ENCODE results near the gene DGCR2.
A peak's percentile ranks its signal among the peaks of the same experiment; 100 is the strongest.
"Not testable (repeated sequence)": the region's sequence is repeated elsewhere in the genome, so short reads cannot be mapped to it uniquely, and the experiment has no call there.

The DGCR2 gene

DNA sequence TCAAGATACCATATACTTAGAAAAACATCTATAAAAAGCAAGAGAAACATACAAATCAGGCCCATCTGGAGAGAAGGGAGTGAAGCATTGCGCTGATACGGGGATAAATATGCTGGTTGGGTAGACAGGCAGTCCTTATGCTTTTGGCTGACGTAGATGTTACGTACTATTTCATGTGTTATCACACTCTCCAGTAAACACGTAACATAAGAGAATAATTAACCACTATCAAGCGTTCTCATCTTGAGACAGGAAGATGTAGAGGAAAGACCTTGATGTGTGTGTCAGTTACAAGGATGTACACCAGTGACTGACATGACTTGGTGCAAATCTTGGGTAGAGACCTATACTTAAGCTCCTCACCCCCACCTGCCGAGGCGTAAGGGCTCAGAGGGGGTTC, 99.5 kb downstream of the DGCR2 start:
- no peak for DNase-seq

DNA sequence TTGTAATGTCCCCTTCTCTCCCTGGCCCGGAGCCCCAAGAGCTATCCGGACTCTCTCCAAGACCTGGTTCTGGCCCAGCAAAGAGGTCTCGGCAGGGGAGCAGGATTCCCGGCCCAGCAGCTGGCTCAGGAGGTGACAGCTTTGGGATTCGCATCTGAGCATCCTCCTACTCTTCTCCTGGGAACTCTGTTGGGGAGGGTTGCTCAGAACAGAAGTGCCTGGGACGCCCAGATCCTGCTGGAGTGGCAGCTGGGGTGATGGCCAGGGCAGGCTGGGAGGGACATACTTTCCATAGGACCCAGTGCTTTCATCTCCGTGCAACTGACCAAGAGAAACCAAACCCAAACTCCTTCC, 102.6 kb downstream of the DGCR2 start:
- no peak for DNase-seq

- DNase-seq = no peak
Measured at GRCh38 chr22:19019029-19019678, 103.1 kb downstream of the DGCR2 start.

DNA sequence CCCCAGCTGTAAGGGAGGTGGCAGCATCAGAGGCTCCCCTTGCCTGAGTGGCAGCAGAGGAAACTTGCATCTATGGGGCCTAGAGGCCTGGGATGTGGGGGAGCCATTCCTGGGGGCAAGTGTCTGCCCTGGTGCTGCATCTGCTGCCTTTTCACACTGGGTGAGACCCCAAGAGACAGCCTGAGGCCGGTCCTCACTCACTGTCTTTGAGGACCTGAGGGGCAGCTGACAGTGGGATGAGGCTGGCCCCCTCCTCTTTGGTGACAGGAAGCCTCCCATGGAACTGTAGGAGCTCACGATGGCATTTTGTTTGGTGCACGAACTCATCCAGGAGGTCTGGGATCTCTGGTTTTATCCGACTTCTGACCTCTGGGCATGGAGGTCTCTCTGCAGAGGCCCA, 104.0 kb downstream of the DGCR2 start:
- no peak for DNase-seq

GRCh38 chr22:19016081-19016766, 106.0 kb downstream of the DGCR2 start:
- DNase-seq = no peak

DNA sequence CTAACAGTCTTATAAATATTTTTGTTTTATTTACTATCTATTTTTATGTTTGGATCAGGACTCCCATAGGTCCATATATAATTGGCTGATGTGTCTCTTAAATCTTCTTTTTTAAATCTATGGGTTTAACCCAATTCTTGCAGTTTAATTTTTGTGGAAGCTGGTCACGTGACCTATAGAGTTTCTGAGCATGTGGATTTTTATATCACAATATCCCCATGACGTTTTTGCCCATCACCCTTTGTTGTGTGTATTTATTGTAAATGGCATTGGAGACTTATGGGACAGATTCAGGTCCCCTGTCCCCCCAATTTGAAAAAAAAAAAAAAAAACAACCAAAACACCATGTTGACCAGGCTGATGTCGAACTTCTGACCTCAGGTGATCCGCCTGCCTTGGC, 107.3 kb downstream of the DGCR2 start:
- no peak for DNase-seq

GRCh38 chr22:19013881-19014598, 108.2 kb downstream of the DGCR2 start:
- DNase-seq = not testable (repeated sequence)

DNA sequence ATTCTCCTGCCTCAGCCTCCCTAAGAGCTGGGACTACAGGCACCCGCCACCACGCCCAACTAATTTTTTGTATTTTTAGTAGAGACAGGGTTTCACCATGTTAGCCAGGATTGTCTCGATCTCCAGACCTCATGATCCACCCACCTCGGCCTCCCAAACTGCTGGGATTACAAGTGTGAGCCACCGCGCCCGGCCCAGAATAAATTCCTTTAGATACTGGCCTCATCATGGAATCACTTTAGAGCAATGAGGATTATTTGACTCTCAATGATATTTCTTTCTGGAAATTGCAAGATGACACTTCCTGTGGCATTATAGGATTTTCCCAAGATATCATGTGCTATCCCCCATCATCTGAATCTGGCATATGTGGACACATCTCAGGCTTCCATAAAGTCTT, 108.8 kb downstream of the DGCR2 start:
- DNase-seq = not testable (repeated sequence)

DNA sequence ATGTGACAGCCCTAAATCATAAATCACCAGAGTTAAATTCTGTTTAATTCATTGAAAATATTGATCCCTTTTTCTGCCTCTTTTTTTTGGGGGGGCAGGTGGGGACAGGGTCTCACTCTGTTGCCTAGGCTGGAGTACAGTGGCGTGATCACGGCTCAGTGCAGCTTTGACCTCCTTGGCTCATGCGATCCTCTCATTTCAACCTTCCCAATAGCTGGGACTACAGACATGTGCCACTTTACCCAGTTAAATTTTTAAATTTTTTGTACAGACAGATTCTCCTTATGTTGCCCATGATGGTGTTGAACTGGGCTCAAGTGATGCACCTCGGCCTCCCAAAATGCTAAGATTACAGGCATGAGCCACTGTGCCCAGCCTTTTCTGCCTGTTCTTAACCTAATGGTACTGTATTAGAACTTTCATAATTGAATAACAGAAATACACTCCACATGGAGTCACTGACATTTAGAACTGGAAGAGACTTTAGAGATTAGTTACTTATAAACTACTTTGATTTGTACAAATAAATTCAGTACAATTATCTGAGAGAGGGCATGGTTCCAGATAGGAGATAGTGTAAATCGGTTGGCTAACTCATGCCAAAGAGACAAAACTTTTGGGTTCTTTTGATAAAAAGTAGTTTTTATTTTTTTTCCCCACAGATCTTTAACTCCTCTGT, 109.8 kb downstream of the DGCR2 start:
- DNase-seq = no peak

DNA sequence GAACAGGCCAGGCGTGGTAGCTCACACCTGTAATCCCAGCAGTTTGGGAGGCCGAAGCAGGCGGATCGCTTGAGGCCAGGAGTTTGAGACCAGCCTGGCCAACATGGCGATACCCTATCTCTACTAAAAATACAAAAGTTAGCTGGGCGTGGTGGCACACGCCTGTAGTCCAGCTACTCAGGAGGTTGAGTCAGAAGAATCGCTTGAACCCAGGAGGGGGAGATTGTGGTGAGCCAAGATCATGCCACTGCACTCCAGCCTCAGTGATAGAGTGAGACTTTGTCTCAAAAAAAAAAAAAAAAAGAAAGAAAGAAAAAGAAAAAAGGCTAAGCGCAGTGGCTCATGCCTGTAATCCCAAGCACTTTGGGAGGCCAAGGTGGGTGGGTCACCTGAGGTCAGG, 110.6 kb downstream of the DGCR2 start:
- DNase-seq = not testable (repeated sequence)

DNA sequence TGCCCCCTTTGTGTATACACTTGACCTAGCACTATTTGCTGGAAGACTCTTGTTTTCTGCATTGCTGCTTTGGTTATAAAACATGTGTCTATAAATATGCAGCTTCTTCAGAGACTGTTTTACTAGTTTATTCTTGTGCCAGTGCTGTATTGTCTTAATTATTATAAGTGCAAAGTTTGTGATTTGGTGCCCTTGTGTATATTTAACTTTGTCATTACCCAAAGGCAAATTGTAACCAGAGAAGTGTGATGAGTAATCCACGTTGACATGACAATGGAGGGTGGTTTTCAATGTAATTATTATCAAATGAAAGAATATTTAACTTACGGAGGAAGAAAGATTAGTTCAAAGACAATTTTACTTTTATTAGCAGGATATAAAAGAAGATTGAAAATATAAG, 111.1 kb downstream of the DGCR2 start:
- DNase-seq = no peak

GRCh38 chr22:19005905-19006304, 116.3 kb downstream of the DGCR2 start:
- DNase-seq = no peak

- no peak for DNase-seq
Measured at GRCh38 chr22:19004471-19004870, 117.7 kb downstream of the DGCR2 start.

DNA sequence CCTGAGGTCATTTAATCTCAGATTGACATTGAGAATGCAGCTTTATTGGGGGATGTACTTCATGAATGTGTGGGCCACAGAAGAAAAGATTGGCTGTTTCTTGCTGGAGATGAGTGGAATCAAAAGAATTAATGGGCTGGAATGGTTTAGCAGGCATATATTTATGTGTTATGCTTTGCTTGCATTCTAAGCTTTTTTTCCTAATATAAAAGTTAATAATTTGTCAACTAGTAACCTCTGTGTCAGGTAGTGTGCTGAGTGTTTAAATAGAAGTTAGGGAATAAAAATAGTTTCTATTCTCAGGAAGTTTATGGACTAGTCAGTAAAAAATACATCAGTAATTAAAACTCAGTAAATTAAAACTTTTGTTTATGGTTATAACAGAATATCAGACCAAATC, 118.7 kb downstream of the DGCR2 start:
- DNase-seq = no peak

DNA sequence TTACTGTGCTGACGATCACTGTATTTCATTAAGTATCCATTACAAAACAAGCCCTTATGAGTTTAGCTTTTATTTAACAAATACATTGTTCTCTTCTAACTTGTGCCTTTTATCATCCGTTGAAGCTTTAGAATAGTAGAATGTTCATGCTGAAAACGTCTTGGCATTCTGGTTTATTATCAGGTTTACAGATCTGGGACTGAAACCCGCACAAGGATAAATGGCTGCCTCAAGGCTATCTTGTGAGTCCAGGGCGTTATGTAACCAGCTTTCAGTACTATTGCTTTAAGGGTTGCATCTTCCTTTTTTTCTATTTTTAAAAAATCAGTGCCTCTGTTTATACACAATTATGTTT, 119.6 kb downstream of the DGCR2 start:
- DNase-seq = no peak

DNA sequence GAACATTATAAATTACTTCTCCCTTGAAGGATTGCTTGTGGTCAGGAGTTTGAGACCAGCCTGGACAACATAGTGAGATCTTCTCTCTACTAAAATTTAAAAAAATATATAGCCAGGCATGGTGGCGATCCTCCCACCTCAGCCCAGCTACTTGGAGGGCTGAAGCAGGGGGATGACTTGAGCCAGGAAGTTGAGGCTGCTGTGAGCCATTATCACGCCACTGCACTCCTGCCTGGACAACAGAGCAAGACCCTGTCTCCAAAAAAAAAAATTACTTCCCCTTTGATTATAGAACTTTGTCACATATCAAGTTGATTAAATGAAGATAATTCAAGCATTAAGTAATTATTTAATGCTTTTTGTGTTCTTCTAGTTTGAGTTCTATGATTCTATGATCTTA, 121.0 kb downstream of the DGCR2 start:
- no peak for DNase-seq

DNA sequence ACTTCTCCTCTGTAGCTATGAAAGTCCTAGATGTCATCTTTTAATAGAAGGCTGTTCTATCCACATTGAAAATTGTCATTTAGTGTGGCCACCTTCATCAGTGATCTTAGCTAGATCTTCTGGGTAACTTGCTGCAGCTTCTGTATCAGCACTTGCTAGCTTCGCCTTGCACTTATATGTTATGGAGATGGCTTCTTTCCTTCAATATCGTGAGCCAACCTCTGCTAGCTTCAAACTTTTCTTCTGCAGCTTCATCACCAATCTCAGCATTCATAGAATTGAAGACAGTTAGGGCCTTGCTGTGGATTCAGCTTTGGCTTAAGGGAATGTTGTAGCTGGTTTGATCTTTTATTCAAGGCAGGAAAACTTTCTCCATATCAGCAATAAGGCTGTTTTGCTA, 122.1 kb downstream of the DGCR2 start:
- not testable (repeated sequence) for DNase-seq

DNA sequence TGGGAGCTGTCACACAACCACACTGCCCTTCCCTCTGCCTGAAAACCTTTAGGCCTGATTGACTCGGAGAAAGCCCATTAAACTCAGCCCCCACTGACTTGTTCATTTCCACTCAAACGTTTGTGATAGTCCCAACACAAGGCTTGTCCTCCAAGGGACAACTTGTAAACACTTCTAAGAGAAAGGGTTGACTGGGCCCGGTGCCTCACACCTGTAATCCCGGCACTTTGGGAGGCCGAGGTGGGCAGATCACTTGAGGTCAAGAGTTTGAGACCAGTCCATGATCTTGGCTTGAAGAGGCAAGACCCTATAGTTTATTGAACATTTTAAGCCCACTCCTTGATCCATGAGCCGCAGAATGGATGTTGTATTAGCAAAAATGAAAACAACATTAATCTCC, 122.8 kb downstream of the DGCR2 start:
- no peak for DNase-seq

DNA sequence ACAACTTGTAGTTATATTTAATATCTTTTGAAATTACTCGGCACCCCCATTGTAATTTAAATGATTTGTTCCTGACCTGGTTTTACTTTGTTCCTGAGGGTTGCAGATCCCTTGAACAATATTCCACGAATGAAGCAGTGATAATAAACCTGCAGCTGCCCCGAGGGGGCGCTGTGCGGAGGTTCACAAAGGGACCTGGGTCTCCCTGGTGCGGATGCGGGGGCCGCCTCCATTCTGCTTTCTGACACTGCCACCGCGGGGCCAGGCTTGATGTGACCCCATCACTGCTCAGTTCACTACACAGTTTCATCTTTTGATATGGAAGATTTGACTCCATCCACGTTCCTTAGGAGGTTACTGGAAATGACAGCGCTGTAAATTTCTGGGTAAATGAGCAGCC, 123.2 kb downstream of the DGCR2 start:
- peak; percentile 38 for DNase-seq

DNA sequence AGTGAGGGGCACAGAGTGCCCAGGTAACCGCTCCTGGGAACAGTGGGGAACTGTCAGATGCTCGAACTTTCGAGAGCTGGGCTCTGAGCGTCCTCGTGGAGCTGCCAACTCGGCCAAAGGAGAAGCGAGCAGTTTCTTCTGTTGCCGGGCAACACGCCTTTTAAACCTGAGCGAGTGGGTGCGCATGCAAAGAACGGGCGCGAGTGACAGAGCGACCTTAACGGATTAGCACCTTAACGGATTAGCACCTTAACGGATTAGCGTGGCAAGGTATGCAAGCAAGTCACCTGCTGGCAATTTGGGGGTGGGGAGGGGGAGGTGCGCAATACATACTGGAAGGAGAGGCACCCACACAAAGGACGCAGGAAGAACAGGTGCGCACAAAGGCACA, 124.3 kb downstream of the DGCR2 start:
- no peak for DNase-seq

DNA sequence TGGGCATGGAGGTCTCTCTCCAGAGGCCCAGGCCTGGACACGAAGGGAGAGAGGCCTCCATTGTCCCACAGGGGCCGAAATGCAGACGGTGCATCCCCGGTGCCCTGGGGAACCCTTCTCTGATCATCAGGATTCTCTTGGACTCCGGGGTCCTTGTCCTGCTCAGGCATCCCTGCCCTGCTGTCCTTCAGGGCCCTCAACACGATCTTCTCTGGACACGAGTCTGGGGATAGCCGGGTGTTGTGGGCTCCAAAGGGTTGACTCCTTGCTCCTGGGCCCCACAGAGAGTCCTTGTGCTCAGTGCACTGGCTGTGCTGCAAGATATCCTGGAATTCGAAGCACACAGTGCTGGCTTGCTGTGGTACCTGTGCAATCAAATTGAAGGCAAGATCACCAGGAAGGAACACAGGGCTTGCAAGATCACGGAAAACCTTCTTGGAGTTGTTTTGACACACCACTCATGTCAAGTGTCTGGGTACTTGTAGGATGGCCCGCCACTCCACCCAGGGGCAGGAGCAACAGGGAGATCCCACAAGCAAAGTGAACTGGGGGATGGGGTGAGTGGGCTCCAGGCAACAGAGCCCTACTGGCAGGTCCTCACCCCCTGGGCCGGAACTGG, 124.8 kb downstream of the DGCR2 start:
- DNase-seq = no peak

DNA sequence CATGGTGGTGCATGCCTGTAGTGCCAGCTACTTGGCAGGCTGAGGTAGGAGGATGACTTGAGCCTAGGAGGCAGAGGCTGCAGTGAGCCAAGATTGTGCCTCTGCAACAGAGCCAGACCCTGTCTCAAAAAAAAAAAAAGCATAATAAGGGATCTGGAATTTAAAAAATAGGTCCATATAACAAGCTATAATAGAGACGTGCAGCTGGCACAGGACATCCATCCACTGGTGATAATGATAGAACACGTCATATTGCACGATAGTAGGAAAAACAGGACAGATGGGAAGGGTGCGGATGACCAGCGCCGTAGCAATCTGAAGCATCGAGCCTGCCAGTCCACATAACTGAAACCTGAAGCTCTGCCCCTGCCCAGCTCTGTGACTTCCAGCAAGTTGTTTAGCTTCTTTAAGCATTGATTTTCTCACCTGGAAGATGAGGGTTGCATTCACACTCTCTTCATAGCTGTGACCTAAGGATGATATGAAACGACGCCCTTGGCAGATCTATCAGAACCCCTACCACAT, 125.8 kb downstream of the DGCR2 start:
- DNase-seq = no peak

DNA sequence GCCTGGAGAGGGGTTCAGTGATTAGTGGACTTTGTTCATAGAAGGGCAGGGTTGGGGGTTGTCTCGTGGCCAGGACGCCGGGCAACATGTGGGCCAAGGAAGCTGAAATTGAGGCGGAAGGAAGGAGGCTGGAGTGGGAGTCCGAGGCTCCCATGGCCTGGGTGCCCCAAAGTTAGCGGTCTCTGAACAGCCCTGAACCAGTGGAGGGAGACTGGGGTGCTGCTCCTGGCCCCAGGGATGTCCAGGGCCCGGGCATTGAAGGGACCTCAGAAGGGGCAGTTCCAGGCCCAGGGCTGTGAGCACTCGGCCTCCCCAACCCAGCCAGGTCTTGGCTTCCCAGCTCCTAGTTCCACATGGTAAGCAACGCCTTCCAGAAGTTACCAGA, 126.9 kb downstream of the DGCR2 start:
- no peak for DNase-seq

Data from stimulated activated CD4-positive, alpha-beta T cell treated with anti-CD3 and anti-CD28 coated beads, Interleukin-15, amount 100 ng/mL, for 24 hours (primary cell).